OCI-LY1 (cell line): ENCODE results near the gene PIM3.

Experiments
- H2AFZ ChIP-seq: fragments of 200-600 bp; sonication (generic), shearing (Covaris generic); 2 replicates; pipeline ENCODE4 v1.6.0; 2014; ENCODE audit warnings: antibody characterized with exemption, mild to moderate bottlenecking, low read length
- H3F3A ChIP-seq: fragments of 200-600 bp; sonication (generic), shearing (Covaris generic); 2 replicates; pipeline ENCODE4 v1.6.0; 2014; ENCODE audit warnings: mild to moderate bottlenecking, antibody characterized with exemption, low read length, moderate library complexity; ENCODE audit not compliant: insufficient read depth
- H3K27ac ChIP-seq: fragments of 200-600 bp; sonication (generic); 2 replicates; pipeline ENCODE4 v1.5.1; 2014; ENCODE audit warnings: low read length, mixed run types, mild to moderate bottlenecking, low read depth; ENCODE audit not compliant: poor library complexity, severe bottlenecking
- H3K27me3 ChIP-seq: fragments of 200-600 bp; sonication (generic); 2 replicates; pipeline ENCODE4 v1.6.0; 2014; ENCODE audit warnings: antibody characterized with exemption, mild to moderate bottlenecking, low read length, moderate library complexity; ENCODE audit not compliant: insufficient read depth
- H3K36me3 ChIP-seq: fragments of 200-600 bp; sonication (generic); 2 replicates; pipeline ENCODE4 v1.6.1; 2014; ENCODE audit warnings: mild to moderate bottlenecking, antibody characterized with exemption, low read length, moderate library complexity, mixed read lengths; ENCODE audit not compliant: insufficient read depth
- H3K4me1 ChIP-seq: fragments of 200-600 bp; sonication (generic); 2 replicates; pipeline ENCODE4 v1.5.1; 2014; ENCODE audit warnings: mild to moderate bottlenecking, low read length, moderate library complexity; ENCODE audit not compliant: insufficient read depth, severe bottlenecking
- H3K4me2 ChIP-seq: fragments of 200-600 bp; sonication (generic), shearing (Covaris generic); 2 replicates; pipeline ENCODE4 v1.6.1; 2014; ENCODE audit warnings: low read length
- H3K4me3 ChIP-seq: fragments of 200-600 bp; sonication (generic); 2 replicates; pipeline ENCODE4 v1.5.1; 2014; ENCODE audit warnings: low read length, low read depth, mild to moderate bottlenecking, mixed read lengths; ENCODE audit not compliant: poor library complexity, severe bottlenecking
- H3K79me2 ChIP-seq: fragments of 200-600 bp; shearing (Covaris generic); 2 replicates; pipeline ENCODE4 v1.6.1; 2016; ENCODE audit warnings: mixed run types, low read length, mixed read lengths; ENCODE audit not compliant: insufficient read depth
- H3K9ac ChIP-seq: fragments of 200-600 bp; sonication (generic), shearing (Covaris generic); 2 replicates; pipeline ENCODE4 v1.6.1; 2014; ENCODE audit warnings: mild to moderate bottlenecking, low read length, mixed read lengths
- H3K9me2 ChIP-seq: fragments of 200-600 bp; sonication (generic), shearing (Covaris generic); 2 replicates; pipeline ENCODE4 v1.6.1; 2014; ENCODE audit warnings: low read depth, mild to moderate bottlenecking, low read length, mixed read lengths
- H3K9me3 ChIP-seq: fragments of 200-600 bp; shearing (Covaris generic); 2 replicates; pipeline ENCODE4 v1.6.1; 2014; ENCODE audit warnings: low read length, mixed read lengths
- H4K20me1 ChIP-seq: fragments of 200-600 bp; sonication (generic), shearing (Covaris generic); 2 replicates; pipeline ENCODE4 v1.6.0; 2016; ENCODE audit warnings: mild to moderate bottlenecking, low read length; ENCODE audit not compliant: insufficient read depth
- CTCF ChIP-seq: fragments of 200-600 bp; sonication (generic), shearing (Covaris generic); IDR thresholded peaks from 2 replicates; pipeline ENCODE4 v1.5.1; 2017; ENCODE audit warnings: mild to moderate bottlenecking, antibody characterized with exemption, low read length, moderate library complexity, mixed read lengths
- EZH2 ChIP-seq: fragments of 200-600 bp; sonication (generic), shearing (Covaris generic); IDR thresholded peaks from 2 replicates; pipeline ENCODE4 v1.8.0; 2017; ENCODE audit warnings: borderline replicate concordance, mixed run types, mild to moderate bottlenecking, antibody characterized with exemption, low read length, moderate library complexity, mixed read lengths

PIM3 gene

GRCh38 chr22:49995361-49996118 is 35.0 kb downstream of the PIM3 start:
- Histone ChIP-seq H3F3A (no peaks in the 10 kb centered on the region), H3K9me3 (peaks cover 8% of the 10 kb centered on the region), H3K79me2 (no peaks in the 10 kb centered on the region), H3K9ac (no peak overlapping the region), H3K27me3 (peaks cover 8% of the 10 kb centered on the region; the same call in 1 of the 2 replicates), H2AFZ (no peak overlapping the region), H3K9me2 (no peaks in the 10 kb centered on the region), H3K36me3 (peaks cover 3% of the 10 kb centered on the region; the same call in 1 of the 2 replicates), H3K27ac (no peak overlapping the region), H3K4me1 (no peaks in the 10 kb centered on the region), H3K4me3 (no peak overlapping the region), H3K4me2 (no peak overlapping the region), H4K20me1 (no peaks in the 10 kb centered on the region)
- TF ChIP-seq CTCF, result no peak
- TF ChIP-seq EZH2, result no peak

GRCh38 chr22:49996119-49996517 is 35.5 kb downstream of the PIM3 start:
- H3K79me2 ChIP-seq, result no peaks in the 10 kb centered on the region
- H3K36me3 ChIP-seq, result peaks cover under 1% of the 10 kb centered on the region; the same call in 1 of the 2 replicates
- no peak for TF ChIP-seq CTCF
- no peak for TF ChIP-seq EZH2
- H3K4me1 ChIP-seq, result no peaks in the 10 kb centered on the region
- no peaks in the 10 kb centered on the region for H4K20me1 ChIP-seq
- no peak overlapping the region for H2AFZ ChIP-seq
- no peak overlapping the region for H3K4me2 ChIP-seq
- peaks cover 3% of the 10 kb centered on the region for H3K9me3 ChIP-seq
- peaks cover 5% of the 10 kb centered on the region; the same call in 1 of the 2 replicates for H3K27me3 ChIP-seq
- no peak overlapping the region for H3K27ac ChIP-seq
- H3K9ac ChIP-seq, result no peak overlapping the region
- H3K9me2 ChIP-seq, result no peaks in the 10 kb centered on the region
- no peak overlapping the region for H3K4me3 ChIP-seq
- no peaks in the 10 kb centered on the region for H3F3A ChIP-seq

GRCh38 chr22:49996518-49997250 is 36.1 kb downstream of the PIM3 start:
- Histone ChIP-seq H3K27me3 (no peaks in the 10 kb centered on the region; the same call in 1 of the 2 replicates), H2AFZ (no peak overlapping the region), H3K4me1 (no peaks in the 10 kb centered on the region), H3K9me3 (no peaks in the 10 kb centered on the region), H3K27ac (no peak overlapping the region), H3K36me3 (no peaks in the 10 kb centered on the region), H4K20me1 (no peaks in the 10 kb centered on the region), H3K4me3 (no peak overlapping the region), H3K9ac (no peak overlapping the region), H3K79me2 (no peaks in the 10 kb centered on the region), H3K9me2 (no peaks in the 10 kb centered on the region), H3K4me2 (no peak overlapping the region), H3F3A (no peaks in the 10 kb centered on the region)
- TF ChIP-seq CTCF (no peak), EZH2 (no peak)
